BE2C (cell line): ENCODE data around the gene MTFR2.
"Not testable (repeated sequence)": the region's sequence is repeated elsewhere in the genome, so short reads cannot be mapped to it uniquely, and the experiment has no call there.

Source experiments
- DNase-seq: peaks from one replicate; pipeline ENCODE4 v3.0.0-alpha.2; 2020
- H3K27me3 ChIP-seq: fragments of 250-450 bp; sonication (Bioruptor Pico); 2 replicates; pipeline ENCODE4 v1.5.1; 2020; ENCODE audit warnings: mild to moderate bottlenecking
- H3K36me3 ChIP-seq: fragments of 250-450 bp; sonication (Bioruptor Pico); 2 replicates; pipeline ENCODE4 v1.5.1; 2020; ENCODE audit warnings: mild to moderate bottlenecking
- H3K4me1 ChIP-seq: fragments of 250-450 bp; sonication (Bioruptor Pico); 2 replicates; pipeline ENCODE4 v1.5.1; 2020
- H3K4me3 ChIP-seq: 2 replicates; pipeline ENCODE4 v1.5.1; 2011; ENCODE audit warnings: low read depth, low read length
- H3K9me3 ChIP-seq: fragments of 250-450 bp; sonication (Bioruptor Pico); 2 replicates; pipeline ENCODE4 v1.5.1; 2020
- TF ChIP-seq, protein P1 (sequence below): IDR thresholded peaks from 2 replicates; pipeline ENCODE4 v1.5.1; 2012; ENCODE audit warnings: mild to moderate bottlenecking, low read depth, low read length

MTFR2 gene

DNA sequence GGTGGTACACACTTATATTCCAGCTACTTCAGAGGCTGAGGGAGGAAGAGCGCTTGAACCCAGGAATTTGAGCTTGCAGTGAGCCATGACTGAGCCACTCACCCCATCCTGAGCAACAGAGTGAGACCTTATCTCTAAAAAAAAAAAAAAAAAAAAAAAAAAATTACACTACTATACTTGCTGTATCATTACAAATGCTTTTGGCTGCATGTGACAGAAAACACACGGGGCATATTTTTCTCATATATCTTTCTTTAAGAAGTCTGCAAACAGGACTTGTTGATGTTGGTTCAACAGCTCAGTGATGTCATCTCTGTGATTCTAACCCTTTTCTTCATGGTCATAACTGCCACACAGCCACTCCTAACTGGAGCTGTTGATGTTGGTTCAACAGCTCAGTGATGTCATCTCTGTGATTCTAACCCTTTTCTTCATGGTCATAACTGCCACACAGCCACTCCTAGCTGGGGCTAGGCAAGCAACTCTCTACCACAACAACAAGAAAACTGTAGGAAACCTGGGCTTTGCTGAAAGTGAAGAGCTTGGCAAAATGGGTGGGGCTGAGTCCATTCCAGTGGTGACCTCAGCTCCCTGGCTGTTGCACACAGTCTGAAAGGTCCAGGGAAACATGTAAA is 19.8 kb downstream of the MTFR2 start:
- no peaks in the 10 kb centered on the region for H3K9me3 ChIP-seq
- H3K4me3 ChIP-seq: no peak overlapping the region
- H3K4me1 ChIP-seq: no peaks in the 10 kb centered on the region
- no peaks in the 10 kb centered on the region for H3K36me3 ChIP-seq
- no peaks in the 10 kb centered on the region for H3K27me3 ChIP-seq
- no peak for DNase-seq
- TF ChIP-seq, protein P1, sequence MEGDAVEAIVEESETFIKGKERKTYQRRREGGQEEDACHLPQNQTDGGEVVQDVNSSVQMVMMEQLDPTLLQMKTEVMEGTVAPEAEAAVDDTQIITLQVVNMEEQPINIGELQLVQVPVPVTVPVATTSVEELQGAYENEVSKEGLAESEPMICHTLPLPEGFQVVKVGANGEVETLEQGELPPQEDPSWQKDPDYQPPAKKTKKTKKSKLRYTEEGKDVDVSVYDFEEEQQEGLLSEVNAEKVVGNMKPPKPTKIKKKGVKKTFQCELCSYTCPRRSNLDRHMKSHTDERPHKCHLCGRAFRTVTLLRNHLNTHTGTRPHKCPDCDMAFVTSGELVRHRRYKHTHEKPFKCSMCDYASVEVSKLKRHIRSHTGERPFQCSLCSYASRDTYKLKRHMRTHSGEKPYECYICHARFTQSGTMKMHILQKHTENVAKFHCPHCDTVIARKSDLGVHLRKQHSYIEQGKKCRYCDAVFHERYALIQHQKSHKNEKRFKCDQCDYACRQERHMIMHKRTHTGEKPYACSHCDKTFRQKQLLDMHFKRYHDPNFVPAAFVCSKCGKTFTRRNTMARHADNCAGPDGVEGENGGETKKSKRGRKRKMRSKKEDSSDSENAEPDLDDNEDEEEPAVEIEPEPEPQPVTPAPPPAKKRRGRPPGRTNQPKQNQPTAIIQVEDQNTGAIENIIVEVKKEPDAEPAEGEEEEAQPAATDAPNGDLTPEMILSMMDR: no peak

DNA sequence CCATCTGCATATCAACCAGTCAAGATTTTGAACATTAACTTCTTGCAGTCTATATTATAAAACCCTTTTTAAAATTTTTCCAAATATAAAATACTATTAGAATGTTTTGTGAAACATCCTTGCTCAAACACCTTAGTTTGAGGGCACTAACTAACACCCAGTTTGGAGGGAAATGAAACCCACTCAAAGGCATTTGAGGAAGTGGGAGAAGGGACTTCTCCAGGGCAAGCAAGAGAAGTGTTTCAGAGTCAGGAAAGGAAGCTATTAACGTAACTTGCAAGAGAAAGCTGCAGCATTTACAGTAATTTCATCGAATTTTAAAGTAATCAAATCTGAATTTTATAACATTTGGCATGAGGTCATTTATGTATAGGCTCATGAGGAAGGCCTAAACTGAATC is 21.3 kb downstream of the MTFR2 start:
- Histone ChIP-seq H3K27me3 (no peaks in the 10 kb centered on the region), H3K36me3 (no peaks in the 10 kb centered on the region), H3K9me3 (no peaks in the 10 kb centered on the region), H3K4me3 (no peak overlapping the region), H3K4me1 (no peaks in the 10 kb centered on the region)
- TF ChIP-seq, protein P1: no peak
- no peak for DNase-seq

DNA sequence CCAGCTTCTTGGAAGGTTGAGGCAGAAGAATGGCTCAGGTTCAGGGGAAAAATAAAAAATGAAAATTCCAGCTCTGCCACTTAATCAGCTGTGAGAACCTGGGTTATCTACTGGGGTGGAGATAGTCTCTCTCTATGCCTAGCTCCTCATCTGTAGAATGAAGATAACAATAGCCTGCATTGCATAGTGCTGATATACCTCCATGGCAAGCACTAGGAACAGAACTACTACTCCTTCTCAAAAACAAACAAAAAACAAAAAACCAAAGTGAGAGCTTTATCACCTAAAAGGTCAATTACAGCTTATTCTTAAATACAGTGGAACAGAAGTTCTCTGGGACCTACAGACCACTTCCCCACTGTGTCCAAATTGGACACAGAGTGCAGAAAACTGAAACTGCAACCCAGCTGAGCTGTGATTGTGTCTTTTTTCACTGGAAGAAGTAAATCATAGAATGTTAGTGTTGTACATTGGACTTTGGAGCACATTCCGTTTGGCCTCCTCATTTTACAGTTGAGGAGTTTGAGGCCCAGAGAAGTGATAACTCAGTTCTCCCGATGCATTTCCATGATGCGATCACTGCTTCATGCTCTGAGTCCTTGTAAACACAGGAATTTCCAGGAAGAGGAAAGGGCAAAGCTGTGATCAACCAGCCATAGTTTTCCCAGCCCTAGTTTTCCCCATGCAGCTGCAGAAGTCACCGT is 23.3 kb downstream of the MTFR2 start:
- H3K4me3 ChIP-seq: 0 out of 2 replicates have a peak overlapping the region, but pooled peaks have one; percentile 24
- H3K27me3 ChIP-seq: no peaks in the 10 kb centered on the region
- no peak for DNase-seq
- H3K4me1 ChIP-seq: no peaks in the 10 kb centered on the region
- H3K36me3 ChIP-seq: no peaks in the 10 kb centered on the region
- TF ChIP-seq, protein P1: no peak
- H3K9me3 ChIP-seq: no peaks in the 10 kb centered on the region

DNA sequence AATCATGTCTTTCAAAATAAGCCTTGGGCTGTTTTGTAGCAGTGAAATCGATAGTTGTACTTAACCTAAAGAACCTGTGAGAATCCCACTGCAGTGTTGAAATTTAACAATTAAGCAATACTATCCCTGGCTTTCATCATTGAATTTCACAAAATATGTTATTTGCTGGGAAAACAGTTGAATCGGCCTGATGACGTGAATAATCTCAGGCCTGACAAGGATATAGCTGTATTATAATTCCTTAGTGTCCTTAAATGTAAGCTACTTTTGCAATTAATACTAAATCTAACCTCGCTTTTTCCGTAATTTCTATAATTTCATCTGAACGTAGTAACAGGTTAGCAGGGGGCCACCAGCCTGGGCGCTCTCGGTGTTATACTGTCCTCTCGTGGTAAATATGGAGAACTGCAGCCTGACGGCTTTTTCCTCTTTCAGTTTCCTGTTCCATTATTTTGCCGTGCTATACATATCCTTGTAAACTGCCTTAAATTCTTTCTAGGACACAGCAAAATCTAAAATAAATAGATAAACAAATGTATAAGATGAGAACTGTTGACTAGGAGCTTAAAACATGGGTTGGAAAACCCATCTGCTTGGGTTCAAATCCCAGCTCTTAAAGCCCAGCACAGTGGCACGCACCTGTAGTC is 24.0 kb downstream of the MTFR2 start:
- H3K9me3 ChIP-seq: no peaks in the 10 kb centered on the region
- peak; percentile 33 for DNase-seq
- H3K4me1 ChIP-seq: no peaks in the 10 kb centered on the region
- H3K36me3 ChIP-seq: no peaks in the 10 kb centered on the region
- H3K27me3 ChIP-seq: no peaks in the 10 kb centered on the region
- TF ChIP-seq, protein P1: peak; percentile 100
- peak overlapping the region; percentile 46 for H3K4me3 ChIP-seq

DNA sequence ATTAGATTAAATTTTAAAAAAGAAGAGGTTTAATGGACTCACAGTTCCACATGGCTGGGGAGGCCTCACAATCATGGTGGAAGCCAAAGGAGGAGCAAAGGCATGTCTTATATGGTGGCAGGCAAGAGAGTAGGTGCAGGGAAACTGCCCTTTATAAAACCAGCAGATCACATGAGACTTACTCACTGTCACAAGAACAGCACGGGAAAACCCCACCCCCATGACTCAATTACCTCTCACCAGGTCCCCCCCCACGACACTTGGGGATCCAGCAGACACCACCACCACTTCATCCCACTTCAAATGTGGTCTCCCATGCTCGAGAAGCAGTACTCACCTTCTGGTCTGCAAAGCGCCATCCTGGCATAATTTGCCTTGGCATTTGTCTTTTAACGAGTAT is 24.6 kb downstream of the MTFR2 start:
- TF ChIP-seq, protein P1: no peak
- Histone ChIP-seq H3K9me3 (no peaks in the 10 kb centered on the region), H3K4me3 (no peak overlapping the region), H3K27me3 (no peaks in the 10 kb centered on the region), H3K36me3 (no peaks in the 10 kb centered on the region), H3K4me1 (no peaks in the 10 kb centered on the region)
- no peak for DNase-seq

DNA sequence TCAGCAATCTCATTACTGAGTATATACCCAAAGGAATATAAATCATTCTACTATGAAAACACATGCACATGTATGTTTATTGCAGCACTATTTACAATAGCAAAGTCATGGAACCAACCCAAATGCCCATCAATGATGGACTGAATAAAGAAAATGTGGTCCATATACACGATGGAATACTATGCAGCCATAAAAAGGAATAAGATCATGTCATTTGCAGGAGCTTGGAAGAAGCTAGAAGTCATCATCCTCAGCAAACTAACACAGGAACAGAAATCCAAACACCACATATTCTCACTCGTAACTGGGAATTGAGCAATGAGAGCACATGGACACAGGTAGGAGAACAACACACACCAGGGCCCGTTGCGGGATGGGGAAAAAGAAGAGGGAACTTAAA is 25.1 kb downstream of the MTFR2 start:
- H3K4me1 ChIP-seq, H3K27me3 ChIP-seq, H3K9me3 ChIP-seq, H3K4me3 ChIP-seq, DNase-seq, H3K36me3 ChIP-seq: not testable (repeated sequence)
